ENCODE measurements around the gene DEFB118. TPM values are rescaled to one million over a fixed set of nuclear protein-coding genes. Genes with fewer than 3 reads are reported as not detected.

DEFB118 gene
- total and polyA plus RNA-seq, 2 donors (not counting 3 experiments of a cell fraction or from before 2014, with no cell fraction given): not detected

- DNase-seq (ENCODE audit: low read depth, low spot score) (no peak), FAIRE-seq (no peak)
- ChIA-PET CTCF (no interaction called here), POLR2A (no interaction called here)
- no peak overlapping the region for H3K4me3 ChIP-seq (replicated peaks in 1 of 3; ENCODE audit: insufficient read depth in 1 of 3, low read depth in 1 of 3, low read length in 3 of 3)
- intact Hi-C loops (cut with micrococcal nuclease) (no loop called here), dilution Hi-C loops (cut with MboI; ENCODE audit: extremely low pct_ligation_motif_present, low sequenced_read_pairs) (no loop called here)
- no TSS peak for BruUV-seq (replicated peaks)
- H4K20me1 ChIP-seq (replicated peaks; ENCODE audit: control insufficient read depth, extremely low read depth, insufficient read depth, low read length): no peaks in the 10 kb centered on the region
- H3K27me3 ChIP-seq (ENCODE audit: control insufficient read depth in 2 of 2, insufficient read depth in 2 of 2, low read length in 2 of 2): no peaks in the 10 kb centered on the region
- no peaks in the 10 kb centered on the region for H3K36me3 ChIP-seq (ENCODE audit: control insufficient read depth in 2 of 2, extremely low read depth in 1 of 2, insufficient read depth in 2 of 2, low read length in 2 of 2)
- H3K27ac ChIP-seq (ENCODE audit: insufficient read depth, low read depth, low read length): no peak overlapping the region
- H3K9me3 ChIP-seq (replicated peaks; ENCODE audit: control insufficient read depth, insufficient read depth, low read length): no peaks in the 10 kb centered on the region
- H3K9me1 ChIP-seq (replicated peaks; ENCODE audit: control insufficient read depth, extremely low read depth, insufficient read depth, low read length): no peaks in the 10 kb centered on the region
- H2AFZ ChIP-seq (ENCODE audit: low read depth, low read length): no peak overlapping the region
- H3K4me1 ChIP-seq (ENCODE audit: control insufficient read depth, extremely low read depth, insufficient read depth, low read length): no peaks in the 10 kb centered on the region
- H3K9ac ChIP-seq (replicated peaks; ENCODE audit: extremely low read depth, insufficient read depth, low read length): no peak overlapping the region
- TF ChIP-seq JUN (IDR thresholded peaks at IDR 0.05; ENCODE audit: borderline replicate concordance, insufficient read depth, insufficient read length, low read depth) (no peak), MYC (IDR thresholded peaks at IDR 0.05; ENCODE audit: low read depth, low read length) (no peak), EZH2 (IDR thresholded peaks at IDR 0.05; ENCODE audit: borderline replicate concordance, low read depth, low read length, severe bottlenecking) (no peak), GATA2 (IDR thresholded peaks at IDR 0.05; ENCODE audit: insufficient read depth, insufficient read length, low read depth, low read length) (no peak), POLR2A (IDR thresholded peaks at IDR 0.05; ENCODE audit: low read depth, low read length) (no peak), FOS (IDR thresholded peaks at IDR 0.05; ENCODE audit: borderline replicate concordance, insufficient read depth, low read length) (no peak), POLR2AphosphoS5 (IDR thresholded peaks at IDR 0.05; ENCODE audit: insufficient read depth, low read depth, low read length) (no peak), CTCF (IDR thresholded peaks at IDR 0.05; ENCODE audit: extremely low read depth in 1 of 2, insufficient read depth in 1 of 2, low read depth in 1 of 2, low read length in 2 of 2) (no peak)
- TF ChIP-seq, protein P1, sequence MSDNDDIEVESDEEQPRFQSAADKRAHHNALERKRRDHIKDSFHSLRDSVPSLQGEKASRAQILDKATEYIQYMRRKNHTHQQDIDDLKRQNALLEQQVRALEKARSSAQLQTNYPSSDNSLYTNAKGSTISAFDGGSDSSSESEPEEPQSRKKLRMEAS (IDR thresholded peaks at IDR 0.05; ENCODE audit: insufficient read depth, insufficient read length): no peak
- no peak overlapping the region for H3K4me2 ChIP-seq (ENCODE audit: insufficient read depth, low read length)
- H3K79me2 ChIP-seq (ENCODE audit: control insufficient read depth, insufficient read depth, low read length): no peaks in the 10 kb centered on the region
Measured at GRCh38 chr20:31322504-31322903, 45.9 kb upstream of the DEFB118 start.

Data from endothelial cell of umbilical vein (primary cell).